PC-3 (cell line): ENCODE data around the gene SLC35E4.

Experiments
- CTCF ChIP-seq: fragments of 300-600 bp; sonication (generic); conservative IDR thresholded peaks from 2 replicates; pipeline ENCODE4 v1.5.1; 2017; ENCODE audit warnings: antibody characterized with exemption, low read depth, mild to moderate bottlenecking, low read length
- EZH2 ChIP-seq: fragments of 300-600 bp; sonication (generic); IDR thresholded peaks from one replicate; pipeline ENCODE4 v1.6.1; 2017; ENCODE audit warnings: antibody characterized with exemption, mild to moderate bottlenecking, low read length; ENCODE audit not compliant: unreplicated experiment

- TF ChIP-seq CTCF (no peak), EZH2 (no peak)
These were observed 21.3 kb upstream of the SLC35E4 start for GRCh38 chr22:30614268-30614667.
